H1 (cell line): ENCODE measurements around the gene EEIG2. TPM values are rescaled to one million over a fixed set of nuclear protein-coding genes. Genes with fewer than 3 reads are reported as not detected.

Source experiments
- CTCF ChIA-PET: fragments of 300-600 bp; sonication (Branson Sonifier 250); formaldehyde crosslinking; loops from one replicate; lab custom pipeline; 2021; ENCODE audit not compliant: partially characterized antibody; lab: Charles Lee
- POLR2A ChIA-PET: fragments of 300-600 bp; sonication (Branson Sonifier 250); formaldehyde crosslinking; loops from one replicate; lab custom pipeline; 2021; ENCODE audit warnings: inconsistent platforms; ENCODE audit not compliant: partially characterized antibody; lab: Charles Lee
- DNase-seq, 2 experiments: peaks; one replicate each; pipeline versions ENCODE4 v3.0.0 to v3.0.0-alpha.2; 2010 to 2022; ENCODE audit warnings: low spot score in 2 of 2, low read depth in 1 of 2, mixed read lengths in 1 of 2
- FAIRE-seq: peaks from 2 replicates; lab custom pipeline; 2011; peaks lifted over from hg19 to GRCh38; lab: Jason Lieb, UNC
- H2AFZ ChIP-seq: 2 replicates; pipeline ENCODE4 v1.8.1; 2012; ENCODE audit warnings: low read length, inconsistent platforms
- H2AK5ac ChIP-seq: 2 replicates; pipeline ENCODE4 v1.6.1; 2013; ENCODE audit warnings: low read depth, low read length
- H2BK120ac ChIP-seq: replicated peaks from 2 replicates; pipeline ENCODE3; 2013; ENCODE audit warnings: low read depth, low read length, inconsistent platforms
- H2BK12ac ChIP-seq: 2 replicates; pipeline ENCODE4 v1.6.1; 2013; ENCODE audit warnings: low read depth, low read length
- H2BK15ac ChIP-seq: 2 replicates; pipeline ENCODE4 v1.6.1; 2013; ENCODE audit warnings: low read length
- H2BK20ac ChIP-seq: 2 replicates; pipeline ENCODE4 v1.6.1; 2013; ENCODE audit warnings: low read length
- H2BK5ac ChIP-seq: 2 replicates; pipeline ENCODE4 v1.6.1; 2013; ENCODE audit warnings: low read depth, low read length
- H3K14ac ChIP-seq: 2 replicates; pipeline ENCODE4 v1.6.1; 2013; ENCODE audit warnings: inconsistent platforms; ENCODE audit not compliant: insufficient read length
- H3K18ac ChIP-seq: 2 replicates; pipeline ENCODE4 v1.6.1; 2013; ENCODE audit warnings: low read length; ENCODE audit errors: extremely low read depth
- H3K23ac ChIP-seq: 2 replicates; pipeline ENCODE4 v1.6.1; 2013; ENCODE audit warnings: inconsistent platforms; ENCODE audit not compliant: insufficient read length
- H3K23me2 ChIP-seq: 2 replicates; pipeline ENCODE4 v1.6.1; 2013; ENCODE audit warnings: low read depth, low read length
- H3K27ac ChIP-seq: 2 replicates; pipeline ENCODE4 v1.6.1; 2011; ENCODE audit warnings: low read depth, low read length, inconsistent platforms
- H3K27me3 ChIP-seq, 4 experiments: replicated peaks in 1 of 4; 1 replicate in 1 of 4; 2 replicates in 3 of 4; pipeline versions ENCODE4 v1.6.1 to v1.8.1; 2011 to 2013; ENCODE audit warnings: low read length in 3 of 4, mild to moderate bottlenecking in 3 of 4, inconsistent platforms in 2 of 4, mixed read lengths in 2 of 4, moderate library complexity in 1 of 4; ENCODE audit not compliant: control insufficient read depth in 3 of 4, insufficient read depth in 3 of 4; ENCODE audit errors: extremely low read depth in 1 of 4
- H3K36me3 ChIP-seq, 4 experiments: 2 replicates each; pipeline versions ENCODE4 v1.6.1 to v1.8.1; 2011 to 2013; ENCODE audit warnings: mild to moderate bottlenecking in 4 of 4, low read length in 3 of 4, moderate library complexity in 2 of 4, control low read depth in 1 of 4, inconsistent platforms in 1 of 4; ENCODE audit not compliant: insufficient read depth in 4 of 4, control insufficient read depth in 2 of 4
- H3K4ac ChIP-seq: replicated peaks from 2 replicates; pipeline ENCODE3; 2013; ENCODE audit warnings: low read length, low read depth, mixed read lengths, inconsistent platforms; ENCODE audit not compliant: insufficient read length
- H3K4me1 ChIP-seq, 4 experiments: replicated peaks in 1 of 4; 1 replicate in 1 of 4; 2 replicates in 3 of 4; pipeline versions ENCODE4 v1.6.1 to v1.8.1; 2011 to 2013; ENCODE audit warnings: low read length in 3 of 4, inconsistent platforms in 2 of 4, mixed read lengths in 1 of 4; ENCODE audit not compliant: insufficient read depth in 4 of 4, control insufficient read depth in 3 of 4
- H3K4me2 ChIP-seq, 2 experiments: 2 replicates each; pipeline versions ENCODE4 v1.6.1 to v1.8.1; 2011 to 2013; ENCODE audit warnings: low read depth in 2 of 2, low read length in 2 of 2, control low read depth in 1 of 2, inconsistent platforms in 1 of 2, mild to moderate bottlenecking in 1 of 2; ENCODE audit not compliant: insufficient read depth in 1 of 2
- H3K4me3 ChIP-seq, 4 experiments: fragments of 200-600, 300-600 bp in 1 of 4; sonication (generic), shearing (Covaris generic), sonication (Bioruptor Twin) in 1 of 4; 2 replicates each; pipeline versions ENCODE4 v1.5.1 to v1.8.1; 2011 to 2016; ENCODE audit warnings: low read length in 4 of 4, low read depth in 3 of 4, control low read depth in 2 of 4, inconsistent platforms in 2 of 4, mild to moderate bottlenecking in 2 of 4, mixed read lengths in 1 of 4, moderate library complexity in 1 of 4; ENCODE audit not compliant: insufficient read depth in 2 of 4; ENCODE audit errors: extremely low read depth in 1 of 4
- H3K56ac ChIP-seq: replicated peaks from 2 replicates; pipeline ENCODE3; 2013; ENCODE audit warnings: low read depth, mild to moderate bottlenecking, mixed read lengths, low read length, inconsistent platforms; ENCODE audit not compliant: insufficient read length
- H3K79me1 ChIP-seq: 2 replicates; pipeline ENCODE4 v1.6.1; 2013; ENCODE audit warnings: low read depth, low read length, control low read depth
- H3K79me2 ChIP-seq, 2 experiments: 2 replicates each; pipeline versions ENCODE4 v1.6.1 to v1.8.1; 2012 to 2013; ENCODE audit warnings: low read length in 2 of 2, mild to moderate bottlenecking in 2 of 2, inconsistent platforms in 1 of 2; ENCODE audit not compliant: insufficient read depth in 2 of 2, control insufficient read depth in 1 of 2
- H3K9ac ChIP-seq, 4 experiments: replicated peaks in 1 of 4; 1 replicate in 1 of 4; 2 replicates in 3 of 4; pipeline versions ENCODE4 v1.6.1 to v1.8.1; 2011 to 2013; ENCODE audit warnings: low read depth in 3 of 4, low read length in 3 of 4, control low read depth in 2 of 4, mild to moderate bottlenecking in 2 of 4, moderate library complexity in 2 of 4, inconsistent platforms in 1 of 4; ENCODE audit errors: extremely low read depth in 1 of 4
- H3K9me3 ChIP-seq, 2 experiments: 2 replicates each; pipeline versions ENCODE4 v1.6.1 to v1.8.1; 2012 to 2013; ENCODE audit warnings: mild to moderate bottlenecking in 2 of 2, moderate library complexity in 2 of 2, control low read depth in 1 of 2, inconsistent platforms in 1 of 2, low read depth in 1 of 2, low read length in 1 of 2, mixed read lengths in 1 of 2; ENCODE audit not compliant: insufficient read depth in 2 of 2
- H4K20me1 ChIP-seq, 2 experiments: replicated peaks in 1 of 2; 2 replicates each; pipeline versions ENCODE3 to v1.8.1; 2011 to 2013; ENCODE audit warnings: inconsistent platforms in 2 of 2, low read length in 2 of 2, mild to moderate bottlenecking in 1 of 2; ENCODE audit not compliant: insufficient read depth in 2 of 2, control insufficient read depth in 1 of 2
- H4K5ac ChIP-seq: 2 replicates; pipeline ENCODE4 v1.6.1; 2013; ENCODE audit warnings: low read length, low read depth, mixed read lengths, inconsistent platforms; ENCODE audit not compliant: insufficient read length
- H4K8ac ChIP-seq: 2 replicates; pipeline ENCODE4 v1.8.0; 2013; ENCODE audit warnings: mild to moderate bottlenecking, moderate library complexity, low read length, inconsistent platforms; ENCODE audit not compliant: insufficient read depth; ENCODE audit errors: extremely low read depth
- H4K91ac ChIP-seq: replicated peaks from 2 replicates; pipeline ENCODE3; 2013; ENCODE audit warnings: low read length, mixed read lengths, inconsistent platforms; ENCODE audit not compliant: insufficient read length
- BRCA1 ChIP-seq: IDR thresholded peaks from 2 replicates; pipeline ENCODE4 v1.6.1; 2012; ENCODE audit warnings: low read depth, low read length, improper control_type of control experiment
- CBX8 ChIP-seq: fragments of 300-800, 300-1000 bp; sonication (generic); IDR thresholded peaks from 2 replicates; pipeline ENCODE4 v1.7.1; 2016; ENCODE audit warnings: low read depth, low read length, borderline replicate concordance
- CTBP2 ChIP-seq: IDR thresholded peaks from 2 replicates; pipeline ENCODE4 v1.7.0; 2011; ENCODE audit warnings: borderline replicate concordance, mild to moderate bottlenecking, moderate library complexity, mixed read lengths, low read length; ENCODE audit not compliant: insufficient read depth, insufficient read length
- GABPA ChIP-seq: IDR thresholded peaks from 2 replicates; pipeline ENCODE4 v1.6.1; 2011; ENCODE audit warnings: mild to moderate bottlenecking, low read length, moderate library complexity, borderline replicate concordance; ENCODE audit not compliant: insufficient read depth
- POLR2A ChIP-seq, 2 experiments: IDR thresholded peaks; 1 replicate in 1 of 2; 2 replicates in 1 of 2; pipeline ENCODE4 v1.6.1; 2011; ENCODE audit warnings: low read depth in 2 of 2, low read length in 2 of 2, mild to moderate bottlenecking in 2 of 2; ENCODE audit errors: control extremely low read depth in 1 of 2
- SP1 ChIP-seq: IDR thresholded peaks from 2 replicates; pipeline ENCODE4 v1.6.1; 2011; ENCODE audit warnings: low read depth, low read length
- TAF1 ChIP-seq: IDR thresholded peaks from 2 replicates; pipeline ENCODE4 v1.6.1; 2011; ENCODE audit warnings: mild to moderate bottlenecking, low read depth, low read length
- TBP ChIP-seq: IDR thresholded peaks from 2 replicates; pipeline ENCODE4 v1.6.1; 2011; ENCODE audit warnings: low read depth, low read length, improper control_type of control experiment
- YY1 ChIP-seq: IDR thresholded peaks from 2 replicates; pipeline ENCODE4 v1.6.1; 2011; ENCODE audit warnings: low read depth, mild to moderate bottlenecking, low read length
- WGBS, 2 experiments: shearing (Covaris generic) in 1 of 2; methylation state at CpG; one replicate each; pipeline versions ENCODE4 v1.1.6 to v1.1.7; 2013 to 2015; ENCODE audit warnings: low lambda C conversion rate in 2 of 2, mixed read lengths in 2 of 2, inconsistent platforms in 1 of 2, low coverage in 1 of 2, missing lambda C conversion rate in 1 of 2; ENCODE audit not compliant: insufficient replicate concordance in 2 of 2, insufficient coverage in 1 of 2, insufficient read length in 1 of 2; ENCODE audit errors: extremely low coverage in 1 of 2, missing lambda C conversion rate in 1 of 2; 5-methylcytosine and 5-hydroxymethylcytosine counted together
- polyA plus RNA-seq, 7 experiments: library from polyadenylated mRNA; depleted of rRNA in 3 of 7; stranded (reverse) in 5 of 7; unstranded in 2 of 7; fragments of >200 nt in 5 of 7; fragments of 200-250 nt in 2 of 7; gene quantifications; 1 replicate in 5 of 7; 2 replicates in 1 of 7; 4 replicates in 1 of 7; pipeline versions ENCODE4 v1.2.1 to v1.2.3, GENCODE V29; 2011 to 2013; ENCODE audit warnings: missing spikeins in 2 of 7, mixed read lengths in 2 of 7
- total RNA-seq: library from RNA; stranded (reverse); fragmentation: NEBNext Ultra II Directional; extraction: Animal tissue kit (Norgen Biotek cat#: 25700); gene quantifications from 2 replicates; pipeline ENCODE4 v1.2.1, GENCODE V29; 2021
- TF ChIP-seq, protein P1 (sequence below): IDR thresholded peaks from 2 replicates; pipeline ENCODE4 v1.6.1; 2011; ENCODE audit warnings: low read length, improper control_type of control experiment
- TF ChIP-seq, protein P2 (sequence below): IDR thresholded peaks from 2 replicates; pipeline ENCODE4 v1.6.1; 2012; ENCODE audit warnings: inconsistent platforms
- TF ChIP-seq, protein P3 (sequence below): IDR thresholded peaks from 2 replicates; pipeline ENCODE4 v1.6.1; 2012; ENCODE audit warnings: inconsistent platforms

The EEIG2 gene
- total and polyA plus RNA-seq, 2 of the 8 experiments (the other 6 are each of a cell fraction or from before 2014, with no cell fraction given), result 6.1 to 20.1 TPM

DNA sequence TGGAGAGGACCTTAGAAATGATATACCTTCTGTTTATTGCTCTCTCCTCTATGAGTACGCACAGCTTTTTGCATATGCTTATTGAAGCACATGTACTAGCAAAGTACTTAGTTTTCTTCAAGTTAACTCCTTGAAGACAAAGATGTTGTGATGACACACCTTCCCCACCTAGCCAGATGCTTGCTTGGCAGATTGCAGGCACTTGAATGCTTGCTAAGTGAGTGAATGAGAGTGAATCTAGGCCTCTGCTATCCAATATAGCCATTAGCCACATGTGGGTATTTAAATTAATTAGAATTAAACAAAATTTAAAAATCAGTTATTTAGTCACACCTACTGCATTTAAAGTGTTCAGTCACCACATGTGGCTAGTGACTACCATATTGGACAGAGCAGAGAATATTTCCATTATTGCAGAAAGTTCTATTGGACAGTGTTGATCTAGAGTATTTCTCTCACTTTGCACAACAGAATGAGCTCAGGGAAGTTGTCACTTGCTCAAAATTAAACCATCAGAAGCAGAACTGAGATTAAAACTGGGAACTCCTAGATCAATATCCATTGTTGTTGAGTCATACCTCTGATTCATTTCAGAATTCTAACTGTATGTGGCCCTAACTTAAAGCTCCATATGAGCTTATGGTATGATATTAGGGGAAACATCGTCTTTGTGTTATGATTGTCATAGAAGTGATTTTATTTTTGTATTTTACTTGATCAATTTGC is 8.6 kb upstream of the EEIG2 start:
- Histone ChIP-seq H3K9ac (no peak overlapping the region), H3K9me3 (no peaks in the 10 kb centered on the region), H3K4me3 (no peak overlapping the region), H3K4me2 (no peak overlapping the region), H3K56ac (no peak overlapping the region), H3K23ac (no peak overlapping the region), H2BK15ac (no peak overlapping the region), H3K79me1 (no peaks in the 10 kb centered on the region), H2BK12ac (no peak overlapping the region), H2AFZ (no peak overlapping the region), H3K79me2 (no peaks in the 10 kb centered on the region), H2AK5ac (no peak overlapping the region), H3K36me3 (no peaks in the 10 kb centered on the region), H2BK120ac (no peak overlapping the region), H4K5ac (no peak overlapping the region), H4K8ac (no peak overlapping the region), H3K27ac (no peak overlapping the region), H3K23me2 (no peaks in the 10 kb centered on the region), H3K14ac (no peak overlapping the region), H4K91ac (no peak overlapping the region), H3K4ac (no peak overlapping the region), H3K18ac (no peak overlapping the region), H2BK5ac (no peak overlapping the region), H3K27me3 (no peaks in the 10 kb centered on the region), H4K20me1 (no peaks in the 10 kb centered on the region), H3K4me1 (no peaks in the 10 kb centered on the region), H2BK20ac (no peak overlapping the region)
- WGBS, 2 experiments, result 61% methylated on average over 2 of the region's 2 CpGs; no CpG with 5 or more reads in 1 of the 2 experiments
- DNase-seq (no peak), FAIRE-seq (no peak)
- ChIA-PET CTCF (interaction anchor here (1.0 to 2.9 kb wide), 5 partner anchors 9 to 93 kb away, joined by 3 to 19 read pairs (median 4); partner anchors contain the start of gene EEIG2), POLR2A (no interaction called here)
- TF ChIP-seq YY1 (no peak), GABPA (no peak), BRCA1 (no peak), POLR2A (IDR thresholded peaks at IDR 0.05; ENCODE audit: control extremely low read depth in 1 of 2, low read depth in 2 of 2, low read length in 2 of 2) (no peak), TAF1 (no peak), SP1 (no peak), CTBP2 (no peak), TBP (no peak), CBX8 (no peak)
- TF ChIP-seq, protein P1, sequence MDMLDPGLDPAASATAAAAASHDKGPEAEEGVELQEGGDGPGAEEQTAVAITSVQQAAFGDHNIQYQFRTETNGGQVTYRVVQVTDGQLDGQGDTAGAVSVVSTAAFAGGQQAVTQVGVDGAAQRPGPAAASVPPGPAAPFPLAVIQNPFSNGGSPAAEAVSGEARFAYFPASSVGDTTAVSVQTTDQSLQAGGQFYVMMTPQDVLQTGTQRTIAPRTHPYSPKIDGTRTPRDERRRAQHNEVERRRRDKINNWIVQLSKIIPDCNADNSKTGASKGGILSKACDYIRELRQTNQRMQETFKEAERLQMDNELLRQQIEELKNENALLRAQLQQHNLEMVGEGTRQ, result no peak
- TF ChIP-seq, protein P2, sequence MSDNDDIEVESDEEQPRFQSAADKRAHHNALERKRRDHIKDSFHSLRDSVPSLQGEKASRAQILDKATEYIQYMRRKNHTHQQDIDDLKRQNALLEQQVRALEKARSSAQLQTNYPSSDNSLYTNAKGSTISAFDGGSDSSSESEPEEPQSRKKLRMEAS, result no peak
- TF ChIP-seq, protein P3, sequence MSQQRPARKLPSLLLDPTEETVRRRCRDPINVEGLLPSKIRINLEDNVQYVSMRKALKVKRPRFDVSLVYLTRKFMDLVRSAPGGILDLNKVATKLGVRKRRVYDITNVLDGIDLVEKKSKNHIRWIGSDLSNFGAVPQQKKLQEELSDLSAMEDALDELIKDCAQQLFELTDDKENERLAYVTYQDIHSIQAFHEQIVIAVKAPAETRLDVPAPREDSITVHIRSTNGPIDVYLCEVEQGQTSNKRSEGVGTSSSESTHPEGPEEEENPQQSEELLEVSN, result no peak
